ENCODE data around the gene AADACL4. TPM values are rescaled to one million over a fixed set of nuclear protein-coding genes. Genes with fewer than 3 reads are reported as not detected.

Gene AADACL4
- total RNA-seq, 2 experiments from 2014 or later = not detected

DNA sequence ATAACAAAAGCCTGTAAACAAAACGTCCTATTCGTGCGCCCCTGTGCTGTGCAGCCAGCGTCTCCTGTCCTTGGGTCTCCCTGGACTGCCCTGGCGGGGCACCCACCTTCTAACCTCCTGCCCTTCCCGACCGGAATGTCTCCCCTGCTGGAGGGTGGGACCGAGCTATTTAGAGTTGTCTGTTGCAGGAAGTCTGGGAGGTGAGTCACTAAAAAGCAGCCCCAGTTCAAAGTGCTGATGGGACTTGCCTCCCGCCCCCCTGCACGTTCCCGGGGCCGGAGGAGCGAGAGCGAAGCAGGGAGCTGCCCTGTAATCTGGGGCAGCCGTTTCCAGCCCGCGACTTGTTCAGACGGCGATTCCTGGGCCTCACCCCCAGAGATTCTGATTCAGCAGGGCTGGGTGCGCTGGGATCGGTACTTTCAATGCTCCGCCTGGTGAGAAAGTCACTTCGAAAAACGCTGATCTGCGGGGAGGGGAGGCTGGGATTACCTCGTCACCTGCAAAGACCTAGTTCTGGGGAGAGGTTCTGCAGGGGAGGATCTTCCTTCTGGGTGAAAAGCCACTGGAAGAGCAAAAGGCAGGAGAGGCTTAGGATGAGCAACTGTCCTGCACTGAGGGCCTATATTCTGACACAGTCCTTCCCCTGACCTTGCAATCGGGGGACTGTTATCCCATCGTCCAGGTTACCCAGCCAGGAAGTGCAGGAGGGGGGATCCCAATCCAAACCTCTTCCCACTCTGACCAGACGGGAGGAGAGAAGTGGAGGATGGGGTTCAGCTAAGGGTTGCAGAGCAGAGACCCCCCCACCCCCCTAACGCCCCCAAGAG is 24.7 kb upstream of the AADACL4 start:
- Mint-ChIP-seq H3K9me3 (ENCODE audit: low read depth) (no peaks in the 10 kb centered on the region), H3K4me3 (peak overlapping the region; percentile 95), H3K27ac (peak overlapping the region; percentile 92), H3K36me3 (ENCODE audit: low read depth) (peaks cover 10% of the 10 kb centered on the region), H3K27me3 (no peaks in the 10 kb centered on the region), H3K4me1 (peaks cover 51% of the 10 kb centered on the region)
- intact Hi-C loops (cut with DNase I, micrococcal nuclease) = loop anchor here (1.0 to 5.0 kb wide), 20 partner anchors 15 to 552 kb away; partner anchors contain the start of gene VPS13D (in 2 of the 2)
- ATAC-seq (peak; percentile 59), DNase-seq (peak; percentile 88)
- ChIA-PET POLR2A (interaction anchor here (0.7 to 3.5 kb wide), 5 partner anchors 15 to 710 kb away, joined by 3 to 13 read pairs (median 3); no protein-coding TSS in a partner anchor), CTCF (interaction anchor here (0.5 to 6.5 kb wide), 30 partner anchors 16 to 346 kb away, joined by 3 to 68 read pairs (median 4); no protein-coding TSS in a partner anchor)

DNA sequence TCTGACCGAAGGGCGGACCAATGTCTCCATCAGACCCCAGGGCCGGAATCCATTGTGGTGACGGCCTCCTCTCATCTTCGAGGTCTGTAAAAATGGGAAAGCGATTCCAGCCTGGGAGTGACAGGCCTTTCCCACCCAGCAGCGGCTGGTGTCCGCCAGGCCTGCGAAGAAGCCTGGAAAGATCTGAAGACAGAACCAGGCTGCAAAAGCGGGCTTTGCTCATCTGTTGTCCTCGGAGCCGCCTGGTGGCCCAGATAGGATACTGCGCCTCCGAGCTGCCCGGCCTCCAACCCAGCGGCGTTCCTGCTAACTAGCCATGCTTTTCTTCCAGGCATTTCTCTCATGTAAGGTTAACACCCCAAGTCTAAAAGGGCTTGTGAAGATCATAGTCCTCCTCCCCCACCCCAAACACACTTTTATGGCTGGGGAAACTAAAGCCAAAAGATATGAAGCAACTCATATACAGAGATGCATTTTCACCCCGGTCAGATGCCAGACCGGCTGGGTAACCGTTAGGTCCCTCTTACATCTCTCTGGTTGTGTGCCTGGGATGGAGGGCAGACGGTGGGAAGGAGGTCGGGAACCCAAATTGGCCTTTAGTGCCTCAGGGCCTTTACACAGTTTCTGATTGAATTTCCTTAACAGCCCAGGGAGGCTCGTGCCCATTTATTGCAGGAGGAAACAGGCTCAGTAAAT is 23.9 kb upstream of the AADACL4 start:
- intact Hi-C loops (cut with DNase I, micrococcal nuclease) = loop anchor here (1.0 to 5.0 kb wide), 20 partner anchors 16 to 553 kb away; partner anchors contain the start of gene VPS13D (in 2 of the 2)
- H3K4me1 Mint-ChIP-seq = peaks cover 43% of the 10 kb centered on the region
- peaks cover 5% of the 10 kb centered on the region for H3K36me3 Mint-ChIP-seq (ENCODE audit: low read depth)
- H3K4me3 Mint-ChIP-seq = peak overlapping the region; percentile 95
- H3K27me3 Mint-ChIP-seq = no peaks in the 10 kb centered on the region
- peak; percentile 88 for DNase-seq
- ChIA-PET CTCF (interaction anchor here (0.6 to 6.5 kb wide), 30 partner anchors 8 to 346 kb away, joined by 3 to 68 read pairs (median 4); no protein-coding TSS in a partner anchor), POLR2A (interaction anchor here (0.6 to 3.5 kb wide), 3 partner anchors 100 to 711 kb away, joined by 3 to 13 read pairs (median 5); no protein-coding TSS in a partner anchor)
- peak; percentile 39 for ATAC-seq
- no peak overlapping the region for H3K27ac Mint-ChIP-seq
- H3K9me3 Mint-ChIP-seq (ENCODE audit: low read depth) = no peaks in the 10 kb centered on the region

DNA sequence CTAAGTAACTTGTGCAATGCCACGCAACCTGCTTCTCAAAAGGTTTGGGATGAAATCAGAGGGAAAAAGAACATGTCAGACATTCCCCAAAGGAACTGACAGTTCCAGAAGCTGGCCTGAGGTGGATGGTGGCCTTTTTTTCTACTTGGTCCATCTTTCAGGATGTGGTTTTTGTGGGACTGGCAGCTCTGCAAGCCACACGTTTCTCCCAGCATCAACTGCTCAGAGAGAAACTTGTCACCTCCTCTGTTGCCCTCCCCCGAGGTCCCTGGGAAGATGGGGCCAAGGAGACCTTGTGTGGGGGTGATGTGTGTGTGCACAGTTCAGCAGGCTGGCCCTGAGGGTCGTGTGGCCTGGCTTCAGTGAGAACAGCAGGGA is 23.4 kb upstream of the AADACL4 start:
- Mint-ChIP-seq H3K4me1 (peaks cover 38% of the 10 kb centered on the region), H3K36me3 (ENCODE audit: low read depth) (peaks cover 4% of the 10 kb centered on the region), H3K27ac (no peak overlapping the region), H3K4me3 (peak overlapping the region; percentile 95), H3K9me3 (ENCODE audit: low read depth) (no peaks in the 10 kb centered on the region), H3K27me3 (no peaks in the 10 kb centered on the region)
- ChIA-PET CTCF (interaction anchor here (0.6 to 6.5 kb wide), 29 partner anchors 8 to 347 kb away, joined by 3 to 68 read pairs (median 4); no protein-coding TSS in a partner anchor), POLR2A (interaction anchor here (0.6 to 1.3 kb wide), 2 partner anchors 101 to 324 kb away, joined by 3 to 5 read pairs; no protein-coding TSS in a partner anchor)
- DNase-seq = peak; percentile 57
- no peak for ATAC-seq
- intact Hi-C loops (cut with DNase I, micrococcal nuclease) = loop anchor here (1.0 kb wide), 2 partner anchors 213 to 306 kb away; no protein-coding TSS in a partner anchor

GRCh38 chr1:12620931-12621330 is 23.0 kb upstream of the AADACL4 start:
- H3K4me1 Mint-ChIP-seq = peaks cover 34% of the 10 kb centered on the region
- no peak for ATAC-seq
- no peak overlapping the region for H3K27ac Mint-ChIP-seq
- ChIA-PET CTCF (interaction anchor here (0.6 to 6.5 kb wide), 21 partner anchors 8 to 349 kb away, joined by 3 to 68 read pairs (median 4); no protein-coding TSS in a partner anchor), POLR2A (no interaction called here)
- no peak for DNase-seq
- no peaks in the 10 kb centered on the region for H3K9me3 Mint-ChIP-seq (ENCODE audit: low read depth)
- H3K27me3 Mint-ChIP-seq = no peaks in the 10 kb centered on the region
- intact Hi-C loops (cut with DNase I, micrococcal nuclease) = loop anchor here (1.0 kb wide), 2 partner anchors 214 to 307 kb away; no protein-coding TSS in a partner anchor
- peaks cover 2% of the 10 kb centered on the region for H3K36me3 Mint-ChIP-seq (ENCODE audit: low read depth)
- no peak overlapping the region for H3K4me3 Mint-ChIP-seq

DNA sequence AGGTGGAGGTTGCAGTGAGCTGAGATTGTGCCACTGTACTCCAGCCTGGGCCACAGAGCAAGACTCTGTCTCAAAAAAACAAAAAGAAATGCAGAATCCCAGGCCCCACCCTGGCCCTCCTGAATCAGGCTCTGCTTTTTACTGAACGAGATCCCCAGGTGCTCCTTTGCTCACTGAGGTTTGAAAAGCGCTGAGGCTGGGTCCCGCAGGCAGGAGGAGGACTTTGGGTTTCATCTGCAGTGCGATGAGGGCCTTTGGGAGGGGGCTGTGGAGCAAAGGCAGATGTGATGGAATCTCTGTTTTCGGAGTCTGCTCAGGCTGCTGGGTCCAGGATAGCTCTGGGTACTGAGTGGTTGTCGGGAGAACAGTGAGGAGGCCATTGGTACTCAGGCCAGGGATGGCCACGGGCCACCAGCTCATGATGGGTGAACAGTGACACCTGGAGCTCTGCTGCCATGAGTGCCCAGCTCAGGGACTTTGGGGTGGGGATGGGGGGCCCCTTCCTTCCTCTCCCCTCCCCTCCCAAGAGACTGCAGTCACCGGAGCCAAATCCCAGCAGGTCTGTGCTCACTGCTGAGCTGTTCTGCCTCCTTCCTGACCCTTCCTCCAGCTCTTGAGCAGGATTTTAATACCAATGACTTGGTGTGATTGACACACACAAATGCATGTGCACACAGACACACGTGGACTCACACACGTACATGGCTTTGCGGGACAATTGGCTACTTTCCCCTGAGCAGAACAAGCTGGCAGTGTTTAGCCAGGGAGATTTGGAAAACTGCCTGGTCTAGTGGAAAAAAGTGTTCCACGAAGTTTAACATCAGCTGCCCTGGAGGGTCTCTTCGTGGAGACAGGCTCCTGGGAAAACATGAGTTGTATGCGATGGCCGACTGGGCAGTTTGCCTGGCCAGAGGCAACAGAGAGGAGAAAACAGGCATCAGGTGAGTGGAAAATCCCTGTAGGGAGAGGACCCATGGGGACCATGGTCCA is 22.2 kb upstream of the AADACL4 start:
- Mint-ChIP-seq H3K36me3 (ENCODE audit: low read depth) (peaks cover 2% of the 10 kb centered on the region), H3K9me3 (ENCODE audit: low read depth) (no peaks in the 10 kb centered on the region), H3K4me1 (peaks cover 28% of the 10 kb centered on the region), H3K4me3 (no peak overlapping the region), H3K27me3 (no peaks in the 10 kb centered on the region), H3K27ac (no peak overlapping the region)
- POLR2A ChIA-PET = no interaction called here
- CTCF ChIA-PET = interaction anchor here (0.6 to 1.8 kb wide), 11 partner anchors 10 to 350 kb away, joined by 3 to 11 read pairs (median 4); no protein-coding TSS in a partner anchor
- ATAC-seq = no peak
- no peak for DNase-seq
- intact Hi-C loops (cut with DNase I, micrococcal nuclease) = no loop called here

GRCh38 chr1:12622506-12622905 is 21.4 kb upstream of the AADACL4 start:
- H3K4me1 Mint-ChIP-seq = peaks cover 29% of the 10 kb centered on the region
- H3K27me3 Mint-ChIP-seq = no peaks in the 10 kb centered on the region
- H3K4me3 Mint-ChIP-seq = no peak overlapping the region
- H3K9me3 Mint-ChIP-seq (ENCODE audit: low read depth) = no peaks in the 10 kb centered on the region
- intact Hi-C loops (cut with DNase I, micrococcal nuclease) = no loop called here
- no peak overlapping the region for H3K27ac Mint-ChIP-seq
- CTCF ChIA-PET = interaction anchor here (0.5 to 1.2 kb wide), 2 partner anchors 9 to 176 kb away, joined by 5 read pairs; no protein-coding TSS in a partner anchor
- DNase-seq (no peak), ATAC-seq (no peak)
- POLR2A ChIA-PET = no interaction called here
- no peaks in the 10 kb centered on the region for H3K36me3 Mint-ChIP-seq (ENCODE audit: low read depth)

- peaks cover 11% of the 10 kb centered on the region for H3K4me1 Mint-ChIP-seq
- ATAC-seq = no peak
- ChIA-PET CTCF (no interaction called here), POLR2A (no interaction called here)
- H3K4me3 Mint-ChIP-seq = no peak overlapping the region
- no peak overlapping the region for H3K27ac Mint-ChIP-seq
- H3K27me3 Mint-ChIP-seq = no peaks in the 10 kb centered on the region
- no peaks in the 10 kb centered on the region for H3K9me3 Mint-ChIP-seq (ENCODE audit: low read depth)
- no peaks in the 10 kb centered on the region for H3K36me3 Mint-ChIP-seq (ENCODE audit: low read depth)
- DNase-seq = no peak
- intact Hi-C loops (cut with DNase I, micrococcal nuclease) = no loop called here
These were observed 18.6 kb upstream of the AADACL4 start for GRCh38 chr1:12625276-12625675.

DNA sequence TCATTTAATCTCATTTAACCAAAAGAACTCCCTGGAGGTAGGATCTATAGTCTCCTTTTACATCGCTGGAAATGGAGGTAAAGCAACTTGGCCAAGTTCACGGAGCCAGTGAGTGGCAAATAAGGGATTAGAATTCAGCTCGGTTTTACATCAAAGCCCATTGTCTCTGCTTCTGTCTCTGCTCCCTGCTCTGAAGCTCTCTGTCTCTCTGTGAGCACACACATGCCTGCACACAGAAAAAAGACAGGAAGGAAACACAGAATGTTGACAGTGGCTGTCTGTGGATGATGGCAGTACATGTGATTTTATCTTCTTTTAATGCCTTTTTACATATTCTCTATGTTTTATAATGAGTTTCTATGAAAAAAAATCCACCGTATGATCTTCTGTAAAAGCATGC is 17.0 kb upstream of the AADACL4 start:
- H3K27ac Mint-ChIP-seq = no peak overlapping the region
- no peaks in the 10 kb centered on the region for H3K27me3 Mint-ChIP-seq
- DNase-seq = no peak
- H3K4me3 Mint-ChIP-seq = no peak overlapping the region
- CTCF ChIA-PET = interaction anchor here (0.6 kb wide), 1 partner anchor 82 kb away, joined by 3 read pairs; no protein-coding TSS in a partner anchor
- H3K4me1 Mint-ChIP-seq = peaks cover 4% of the 10 kb centered on the region
- H3K36me3 Mint-ChIP-seq (ENCODE audit: low read depth) = no peaks in the 10 kb centered on the region
- POLR2A ChIA-PET = no interaction called here
- intact Hi-C loops (cut with DNase I, micrococcal nuclease) = no loop called here
- no peaks in the 10 kb centered on the region for H3K9me3 Mint-ChIP-seq (ENCODE audit: low read depth)
- ATAC-seq = no peak

DNA sequence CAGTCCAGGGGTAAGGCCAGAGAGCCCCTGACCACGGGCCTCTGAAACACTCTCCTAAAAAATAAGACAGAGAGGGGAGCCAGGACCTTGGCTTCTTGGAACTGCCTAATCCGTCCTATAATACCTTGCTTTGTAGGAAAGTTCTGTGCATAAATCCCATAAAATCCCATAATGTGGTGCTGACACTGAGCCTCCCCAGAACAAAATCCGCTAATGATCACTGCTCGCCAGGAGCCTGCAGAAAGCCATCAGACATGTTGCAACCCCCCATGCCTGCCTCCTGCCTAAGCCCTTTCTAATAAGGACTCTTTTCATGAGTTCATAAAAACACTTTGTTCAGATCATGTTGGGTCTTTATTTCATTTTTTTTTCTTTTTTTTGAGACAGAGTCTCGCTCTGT is 16.6 kb upstream of the AADACL4 start:
- Mint-ChIP-seq H3K4me3 (no peak overlapping the region), H3K27ac (no peak overlapping the region), H3K9me3 (ENCODE audit: low read depth) (no peaks in the 10 kb centered on the region), H3K4me1 (peaks cover 4% of the 10 kb centered on the region), H3K36me3 (ENCODE audit: low read depth) (no peaks in the 10 kb centered on the region), H3K27me3 (no peaks in the 10 kb centered on the region)
- CTCF ChIA-PET = no interaction called here
- POLR2A ChIA-PET = no interaction called here
- DNase-seq (no peak), ATAC-seq (no peak)
- intact Hi-C loops (cut with DNase I, micrococcal nuclease) = no loop called here

DNA sequence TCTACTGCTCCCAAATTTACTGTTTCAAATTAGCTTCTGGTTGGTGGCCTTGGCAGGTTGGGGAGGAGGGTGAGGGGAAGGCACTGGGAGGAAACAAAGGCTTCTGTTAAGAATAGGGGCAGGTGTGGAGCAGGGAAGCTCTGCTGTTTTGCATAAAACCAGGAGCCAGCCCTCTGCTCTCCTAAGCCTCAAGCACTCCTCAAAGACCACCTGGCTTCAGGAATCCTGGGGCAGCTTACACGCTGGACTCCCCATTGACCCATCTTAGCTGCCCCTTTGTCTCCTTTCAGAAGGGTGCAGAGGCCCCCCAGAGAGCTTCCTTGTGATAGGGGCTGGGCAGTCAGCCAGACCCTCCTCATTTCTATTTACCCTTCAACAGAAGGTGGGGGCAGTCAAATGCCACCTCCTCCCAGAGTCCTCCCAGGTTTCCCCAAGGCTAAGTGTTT is 14.4 kb upstream of the AADACL4 start:
- H3K27ac Mint-ChIP-seq = no peak overlapping the region
- CTCF ChIA-PET = no interaction called here
- intact Hi-C loops (cut with DNase I, micrococcal nuclease) = no loop called here

More for the DNA sequence above, 14.4 kb upstream of the AADACL4 start:
- H3K36me3 Mint-ChIP-seq (ENCODE audit: low read depth) = no peaks in the 10 kb centered on the region
- ATAC-seq (no peak), DNase-seq (no peak)
- peaks cover 7% of the 10 kb centered on the region for H3K4me1 Mint-ChIP-seq
- no peaks in the 10 kb centered on the region for H3K9me3 Mint-ChIP-seq (ENCODE audit: low read depth)
- POLR2A ChIA-PET = no interaction called here
- H3K4me3 Mint-ChIP-seq = no peak overlapping the region
- peaks cover 2% of the 10 kb centered on the region for H3K27me3 Mint-ChIP-seq
